NCI-H2107 treated with DMSO at 0.1 percent for 48 hours (cell line): Measurements from ENCODE around the gene GSTM4.
"Not testable (repeated sequence)": the region's sequence is repeated elsewhere in the genome, so short reads cannot be mapped to it uniquely, and the experiment has no call there.

Source experiments
- DNase-seq: peaks from one replicate; lab custom pipeline; 2025; ENCODE audit not compliant: unreplicated experiment; lab: John Stamatoyannopoulos, UW

GSTM4 gene

GRCh38 chr1:109695138-109695537 is 39.2 kb downstream of the GSTM4 start:
- not testable (repeated sequence) for DNase-seq

- no peak for DNase-seq
Observed at GRCh38 chr1:109697066-109697465, 41.2 kb downstream of the GSTM4 start.

GRCh38 chr1:109697861-109698260 is 42.0 kb downstream of the GSTM4 start:
- not testable (repeated sequence) for DNase-seq

- DNase-seq = not testable (repeated sequence)
Observed at GRCh38 chr1:109702940-109703339, 47.0 kb downstream of the GSTM4 start.

GRCh38 chr1:109704173-109704572 is 48.3 kb downstream of the GSTM4 start:
- no peak for DNase-seq

- DNase-seq = no peak
Observed at GRCh38 chr1:109705411-109705810, 49.5 kb downstream of the GSTM4 start.

GRCh38 chr1:109708949-109709348 is 53.0 kb downstream of the GSTM4 start:
- DNase-seq = not testable (repeated sequence)

- DNase-seq = not testable (repeated sequence)
Observed at GRCh38 chr1:109709822-109710221, 53.9 kb downstream of the GSTM4 start.
